Measurements from ENCODE around the gene GPA33. TPM values are rescaled to one million over a fixed set of nuclear protein-coding genes. Genes with fewer than 3 reads are reported as not detected.

GPA33 gene
- total RNA-seq, 3 donors from 2014 or later, result 0.15 to 3.6 (median 0.16) TPM

DNA sequence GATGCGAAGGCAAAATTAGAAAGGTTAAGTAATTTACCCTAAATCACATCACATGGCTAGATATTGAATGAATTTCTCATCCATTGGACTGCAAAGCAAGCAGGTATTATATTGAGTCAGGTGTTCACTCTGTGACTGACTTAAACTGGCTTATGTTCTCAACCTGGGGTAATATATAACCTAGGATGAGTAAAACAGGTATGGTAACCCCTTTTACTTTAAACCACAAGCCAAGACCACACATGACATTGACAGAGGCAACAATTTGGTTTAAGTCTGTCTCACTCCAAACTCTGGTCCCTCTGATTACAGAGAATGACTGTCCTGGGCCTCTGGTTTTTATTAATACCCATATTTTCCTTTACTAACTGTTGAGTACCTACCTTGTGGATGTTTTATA is 67.8 kb downstream of the GPA33 start:
- no peaks in the 10 kb centered on the region for H3K27me3 ChIP-seq
- no peak overlapping the region for H3K4me3 ChIP-seq
- no peaks in the 10 kb centered on the region for H3K4me1 ChIP-seq
- intact Hi-C loops (cut with DNase I; ENCODE audit: low total_unique reads), result no loop called here
- H3K9me3 ChIP-seq, result no peaks in the 10 kb centered on the region
- no peak overlapping the region for H3K27ac ChIP-seq
- TF ChIP-seq POLR2A (IDR thresholded peaks at IDR 0.05), result no peak
- TF ChIP-seq POLR2AphosphoS5 (IDR thresholded peaks at IDR 0.05), result no peak
- TF ChIP-seq, protein P1, sequence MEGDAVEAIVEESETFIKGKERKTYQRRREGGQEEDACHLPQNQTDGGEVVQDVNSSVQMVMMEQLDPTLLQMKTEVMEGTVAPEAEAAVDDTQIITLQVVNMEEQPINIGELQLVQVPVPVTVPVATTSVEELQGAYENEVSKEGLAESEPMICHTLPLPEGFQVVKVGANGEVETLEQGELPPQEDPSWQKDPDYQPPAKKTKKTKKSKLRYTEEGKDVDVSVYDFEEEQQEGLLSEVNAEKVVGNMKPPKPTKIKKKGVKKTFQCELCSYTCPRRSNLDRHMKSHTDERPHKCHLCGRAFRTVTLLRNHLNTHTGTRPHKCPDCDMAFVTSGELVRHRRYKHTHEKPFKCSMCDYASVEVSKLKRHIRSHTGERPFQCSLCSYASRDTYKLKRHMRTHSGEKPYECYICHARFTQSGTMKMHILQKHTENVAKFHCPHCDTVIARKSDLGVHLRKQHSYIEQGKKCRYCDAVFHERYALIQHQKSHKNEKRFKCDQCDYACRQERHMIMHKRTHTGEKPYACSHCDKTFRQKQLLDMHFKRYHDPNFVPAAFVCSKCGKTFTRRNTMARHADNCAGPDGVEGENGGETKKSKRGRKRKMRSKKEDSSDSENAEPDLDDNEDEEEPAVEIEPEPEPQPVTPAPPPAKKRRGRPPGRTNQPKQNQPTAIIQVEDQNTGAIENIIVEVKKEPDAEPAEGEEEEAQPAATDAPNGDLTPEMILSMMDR (IDR thresholded peaks at IDR 0.05), result no peak
- no peaks in the 10 kb centered on the region for H3K36me3 ChIP-seq
- DNase-seq (ENCODE audit: low spot score in 2 of 2), result no peak

GRCh38 chr1:167016100-167016750 is 74.0 kb downstream of the GPA33 start:
- Histone ChIP-seq H3K36me3 (no peaks in the 10 kb centered on the region), H3K27ac (no peak overlapping the region), H3K27me3 (no peaks in the 10 kb centered on the region), H3K4me3 (no peak overlapping the region), H3K9me3 (no peaks in the 10 kb centered on the region), H3K4me1 (no peaks in the 10 kb centered on the region)
- no peak for DNase-seq (ENCODE audit: low spot score in 2 of 2)
- intact Hi-C loops (cut with DNase I; ENCODE audit: low total_unique reads), result no loop called here
- no peak for TF ChIP-seq POLR2AphosphoS5 (IDR thresholded peaks at IDR 0.05)
- TF ChIP-seq, protein P1 (IDR thresholded peaks at IDR 0.05), result no peak
- no peak for TF ChIP-seq POLR2A (IDR thresholded peaks at IDR 0.05)

DNA sequence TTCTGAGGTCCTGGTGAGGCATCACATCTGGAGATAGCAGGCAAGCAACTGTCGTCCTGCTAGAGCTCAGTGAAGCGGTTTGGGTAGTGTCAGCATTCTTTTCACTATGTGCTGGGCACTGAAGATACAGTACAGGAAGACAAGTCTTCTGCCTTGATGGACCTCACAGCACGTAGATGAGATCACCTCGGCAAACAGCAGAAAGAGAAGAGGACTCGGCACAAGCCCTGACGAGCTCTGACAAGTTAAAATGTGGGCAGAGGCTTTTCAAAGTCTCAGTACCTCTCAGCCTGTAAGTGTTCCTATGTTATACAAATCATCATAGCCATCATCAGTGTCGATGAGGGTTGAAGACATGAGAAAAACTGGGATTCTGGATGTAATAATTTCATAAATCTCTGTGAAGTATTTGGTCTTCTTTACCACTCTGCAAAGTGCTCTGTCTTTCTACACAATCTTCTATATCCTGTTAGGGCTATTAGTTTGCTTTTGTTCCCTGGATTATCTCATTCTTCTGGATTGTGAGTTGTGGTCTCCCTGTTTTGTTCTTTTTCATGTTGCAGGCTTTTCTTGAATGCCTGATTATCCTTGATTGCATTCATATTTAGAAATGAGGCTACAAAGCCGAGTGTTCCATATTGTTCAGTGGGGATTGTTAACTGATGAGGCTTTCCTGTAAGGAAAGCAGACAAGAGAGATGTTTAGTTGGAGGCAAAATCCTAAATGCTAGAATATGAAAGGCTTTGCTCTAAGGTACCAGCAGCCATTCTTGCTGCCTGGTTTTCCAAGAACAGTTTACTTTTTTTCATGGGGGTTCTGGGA is 76.9 kb downstream of the GPA33 start:
- no peaks in the 10 kb centered on the region for H3K4me1 ChIP-seq
- no peak overlapping the region for H3K4me3 ChIP-seq
- no peaks in the 10 kb centered on the region for H3K27me3 ChIP-seq
- intact Hi-C loops (cut with DNase I; ENCODE audit: low total_unique reads), result no loop called here
- H3K27ac ChIP-seq, result no peak overlapping the region
- no peaks in the 10 kb centered on the region for H3K36me3 ChIP-seq
- DNase-seq (ENCODE audit: low spot score in 2 of 2), result no peak
- TF ChIP-seq, protein P1 (IDR thresholded peaks at IDR 0.05), result no peak
- no peak for TF ChIP-seq POLR2A (IDR thresholded peaks at IDR 0.05)
- no peak for TF ChIP-seq POLR2AphosphoS5 (IDR thresholded peaks at IDR 0.05)
- no peaks in the 10 kb centered on the region for H3K9me3 ChIP-seq

GRCh38 chr1:167012570-167012969 is 77.6 kb downstream of the GPA33 start:
- Histone ChIP-seq H3K27me3 (no peaks in the 10 kb centered on the region), H3K36me3 (no peaks in the 10 kb centered on the region), H3K9me3 (no peaks in the 10 kb centered on the region), H3K27ac (no peak overlapping the region), H3K4me1 (no peaks in the 10 kb centered on the region), H3K4me3 (no peak overlapping the region)
- intact Hi-C loops (cut with DNase I; ENCODE audit: low total_unique reads), result no loop called here
- TF ChIP-seq, protein P1 (IDR thresholded peaks at IDR 0.05), result no peak
- TF ChIP-seq POLR2AphosphoS5 (IDR thresholded peaks at IDR 0.05) (no peak), POLR2A (IDR thresholded peaks at IDR 0.05) (no peak)
- no peak for DNase-seq (ENCODE audit: low spot score in 2 of 2)

DNA sequence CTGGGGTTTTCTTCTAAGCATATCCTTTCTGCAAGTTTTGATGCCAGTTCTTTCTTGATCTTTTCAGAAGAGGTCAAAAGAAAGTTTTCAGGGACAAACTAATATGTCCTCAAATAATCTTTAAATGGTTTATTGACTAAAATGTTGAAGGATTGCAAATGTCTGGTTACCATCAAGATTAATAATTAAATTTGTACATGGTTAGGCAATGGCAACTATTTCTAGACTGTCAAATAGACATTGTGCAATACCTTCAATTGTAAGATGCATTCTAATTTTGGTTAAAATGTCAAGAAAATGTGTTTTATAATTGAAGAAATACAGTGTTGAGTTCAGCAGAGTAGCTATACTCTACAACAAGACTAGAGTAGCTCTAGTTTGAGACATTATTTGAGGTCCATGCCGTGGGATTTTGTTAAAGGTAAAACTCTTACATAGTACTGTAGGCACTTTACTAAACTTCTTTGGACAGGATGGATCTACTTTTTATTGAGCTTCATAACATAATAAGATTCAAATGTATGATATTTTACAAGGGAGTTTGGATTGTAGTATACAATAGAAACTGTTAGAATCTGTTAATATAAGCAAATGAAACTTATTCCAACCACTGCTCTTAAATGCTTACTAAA is 78.5 kb downstream of the GPA33 start:
- DNase-seq (ENCODE audit: low spot score in 2 of 2), result no peak
- TF ChIP-seq, protein P1 (IDR thresholded peaks at IDR 0.05), result no peak
- TF ChIP-seq POLR2A (IDR thresholded peaks at IDR 0.05) (no peak), POLR2AphosphoS5 (IDR thresholded peaks at IDR 0.05) (no peak)
- no peaks in the 10 kb centered on the region for H3K36me3 ChIP-seq

More for the DNA sequence above, 78.5 kb downstream of the GPA33 start:
- Histone ChIP-seq H3K27ac (no peak overlapping the region), H3K27me3 (no peaks in the 10 kb centered on the region), H3K4me1 (no peaks in the 10 kb centered on the region), H3K9me3 (no peaks in the 10 kb centered on the region), H3K4me3 (no peak overlapping the region)
- intact Hi-C loops (cut with DNase I; ENCODE audit: low total_unique reads), result no loop called here
